HepG2 (cell line): ENCODE measurements around the gene TMEM129. TPM values are rescaled to one million over a fixed set of nuclear protein-coding genes. Genes with fewer than 3 reads are reported as not detected.

Experiments
- FOXO1 ChIP-seq: sonication (generic); formaldehyde crosslinking; IDR thresholded peaks from 2 replicates; pipeline ENCODE4 v1.4.0; 2020; ENCODE audit warnings: missing genetic modification reagents
- IKZF4 ChIP-seq: sonication (generic); formaldehyde crosslinking; IDR thresholded peaks from 2 replicates; pipeline ENCODE4 v1.5.1; 2020; ENCODE audit warnings: borderline replicate concordance, mild to moderate bottlenecking, low read depth, missing genetic modification reagents; ENCODE audit errors: not compliant biosample characterization
- KDM5A ChIP-seq: fragments of 200-600 bp; sonication (generic); IDR thresholded peaks from 2 replicates; pipeline ENCODE4 v1.7.0; 2018; ENCODE audit warnings: antibody characterized with exemption, mild to moderate bottlenecking, low read length, borderline replicate concordance
- MBD4 ChIP-seq: IDR thresholded peaks from 2 replicates; pipeline ENCODE4 v1.6.1; 2012; ENCODE audit warnings: low read length, inconsistent platforms, borderline replicate concordance
- MTA1 ChIP-seq: sonication (generic); formaldehyde crosslinking; IDR thresholded peaks from 2 replicates; pipeline ENCODE4 v1.4.0; 2020; ENCODE audit warnings: missing genetic modification reagents, mild to moderate bottlenecking, borderline replicate concordance
- PAX8 ChIP-seq: sonication (generic); formaldehyde crosslinking; IDR thresholded peaks from 2 replicates; pipeline ENCODE4 v1.8.0; 2022; ENCODE audit warnings: mild to moderate bottlenecking, missing genetic modification reagents, borderline replicate concordance
- RARG ChIP-seq: sonication (generic); formaldehyde crosslinking; IDR thresholded peaks from 2 replicates; pipeline ENCODE4 v1.4.0; 2020; ENCODE audit warnings: low read depth, mild to moderate bottlenecking, missing genetic modification reagents
- SIN3B ChIP-seq: fragments of 150-350 bp; IDR thresholded peaks from 2 replicates; pipeline ENCODE4 v1.6.1; 2014; ENCODE audit warnings: low read length
- SP5 ChIP-seq: IDR thresholded peaks from 2 replicates; pipeline ENCODE4 v1.6.1; 2016; ENCODE audit warnings: low read depth, borderline replicate concordance
- ZNF101 ChIP-seq: sonication (generic); formaldehyde crosslinking; IDR thresholded peaks from 2 replicates; pipeline ENCODE4 v1.4.0; 2020; ENCODE audit warnings: mild to moderate bottlenecking, low read depth, missing genetic modification reagents, borderline replicate concordance
- ZNF572 ChIP-seq: sonication (generic); formaldehyde crosslinking; IDR thresholded peaks from 2 replicates; pipeline ENCODE4 v1.5.1; 2020; ENCODE audit warnings: mild to moderate bottlenecking, missing genetic modification reagents
- ZNF720 ChIP-seq: sonication (generic); formaldehyde crosslinking; IDR thresholded peaks from 2 replicates; pipeline ENCODE4 v1.4.0; 2020; ENCODE audit warnings: missing genetic modification reagents
- polyA plus RNA-seq, 8 experiments: library from polyadenylated mRNA; depleted of rRNA in 3 of 8; stranded (reverse) in 7 of 8; unstranded in 1 of 8; fragments of >200 nt; fragmentation: Illumina TruSeq in 4 of 8; extraction: Trizol in 4 of 8; gene quantifications; 2 replicates each; pipeline versions ENCODE4 v1.2.1 to v1.2.3, GENCODE V29; 2011 to 2016; ENCODE audit warnings: low read depth in 4 of 8, missing spikeins in 1 of 8, mixed read lengths in 1 of 8; ENCODE audit not compliant: insufficient read depth in 1 of 8
- total RNA-seq, 5 experiments: library from RNA; depleted of rRNA; stranded (reverse); fragments of >200 nt; fragmentation: Illumina TruSeq; extraction: Trizol; gene quantifications; 2 replicates each; pipeline ENCODE4 v1.2.3, GENCODE V29; 2016; ENCODE audit warnings: low read depth in 1 of 5
- TF ChIP-seq, protein P1 (sequence below): sonication (generic); formaldehyde crosslinking; IDR thresholded peaks from 2 replicates; pipeline ENCODE4 v1.5.1; 2020; ENCODE audit warnings: mild to moderate bottlenecking, missing genetic modification reagents, borderline replicate concordance
- TF ChIP-seq, protein P2 (sequence below): sonication (generic); formaldehyde crosslinking; IDR thresholded peaks from one replicate; pipeline ENCODE4 v1.5.1; 2020; ENCODE audit warnings: mild to moderate bottlenecking, missing genetic modification reagents; ENCODE audit errors: not compliant biosample characterization
- TF ChIP-seq, protein P3 (sequence below): IDR thresholded peaks from 2 replicates; pipeline ENCODE4 v1.6.1; 2012; ENCODE audit warnings: low read depth, low read length, improper control_type of control experiment
- TF ChIP-seq, protein P4 (sequence below): sonication (generic); formaldehyde crosslinking; IDR thresholded peaks from 2 replicates; pipeline ENCODE4 v1.8.0; 2022; ENCODE audit warnings: missing genetic modification reagents, mild to moderate bottlenecking, inconsistent platforms, borderline replicate concordance

The TMEM129 gene
- total and polyA plus RNA-seq, 2 of the 13 experiments (the other 11 are each of a cell fraction or from before 2014, with no cell fraction given), result 19.0 to 25.8 TPM

DNA sequence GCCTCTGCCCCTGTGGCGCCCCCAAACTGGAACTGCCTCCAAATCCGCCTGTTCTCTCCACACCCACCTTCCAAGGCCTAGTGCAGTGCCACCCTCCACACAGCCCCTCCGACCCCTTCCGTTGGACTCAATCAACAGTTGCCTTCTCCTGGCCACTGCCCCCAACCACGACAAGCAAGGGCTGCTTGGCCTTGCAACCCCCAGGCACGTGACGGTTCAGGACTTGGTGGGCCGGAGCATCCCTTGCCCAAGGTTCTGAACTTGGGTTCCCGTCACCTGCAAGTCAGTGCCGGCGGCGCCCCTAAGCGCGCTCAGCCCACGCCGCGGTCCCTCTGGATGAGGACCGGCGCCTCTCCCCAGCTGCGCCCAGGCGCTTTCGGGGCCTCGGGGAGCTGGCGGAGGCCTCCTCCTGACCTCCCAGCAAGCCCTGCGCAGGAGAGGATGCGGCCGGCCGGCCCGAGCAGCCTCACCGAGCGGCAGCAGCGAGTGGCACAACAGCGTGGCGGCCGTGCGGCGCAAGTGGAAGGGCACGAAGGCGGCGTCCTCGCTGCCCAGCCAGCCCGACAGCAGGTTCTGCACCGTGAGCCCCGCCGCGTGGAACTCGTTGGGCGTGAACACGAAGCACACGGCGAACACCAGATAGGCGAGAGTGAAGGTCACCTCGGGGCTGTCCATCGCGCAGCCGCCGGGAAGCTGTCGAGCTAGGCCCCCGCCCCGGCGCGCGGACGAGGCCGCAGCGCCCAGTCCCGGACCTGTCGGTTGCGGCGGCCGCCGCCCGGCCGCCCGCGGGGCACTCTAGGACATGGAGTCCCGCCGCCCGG, 750 bp downstream of the TMEM129 start (continued):
- peak; percentile 46; the same call in 1 of the 2 replicates for TF ChIP-seq MTA1 (CRISPR knock-in tag)
- 0 out of 2 replicates have a peak, but pooled peaks have one; percentile 29 for TF ChIP-seq FOXO1 (CRISPR knock-in tag)
- no peak for TF ChIP-seq RARG (CRISPR knock-in tag)
- no peak; the same call in 1 of the 2 replicates for TF ChIP-seq KDM5A
- TF ChIP-seq IKZF4 (CRISPR knock-in tag), result no peak
- TF ChIP-seq, protein P1, sequence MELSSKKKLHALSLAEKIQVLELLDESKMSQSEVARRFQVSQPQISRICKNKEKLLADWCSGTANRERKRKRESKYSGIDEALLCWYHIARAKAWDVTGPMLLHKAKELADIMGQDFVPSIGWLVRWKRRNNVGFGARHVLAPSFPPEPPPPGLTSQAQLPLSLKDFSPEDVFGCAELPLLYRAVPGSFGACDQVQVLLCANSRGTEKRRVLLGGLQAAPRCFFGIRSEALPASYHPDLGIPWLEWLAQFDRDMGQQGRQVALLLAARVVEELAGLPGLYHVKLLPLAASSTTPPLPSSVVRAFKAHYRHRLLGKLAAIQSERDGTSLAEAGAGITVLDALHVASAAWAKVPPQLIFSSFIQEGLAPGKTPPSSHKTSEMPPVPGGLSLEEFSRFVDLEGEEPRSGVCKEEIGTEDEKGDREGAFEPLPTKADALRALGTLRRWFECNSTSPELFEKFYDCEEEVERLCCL (CRISPR knock-in tag), result no peak
- TF ChIP-seq MBD4, result no peak
- TF ChIP-seq, protein P2, sequence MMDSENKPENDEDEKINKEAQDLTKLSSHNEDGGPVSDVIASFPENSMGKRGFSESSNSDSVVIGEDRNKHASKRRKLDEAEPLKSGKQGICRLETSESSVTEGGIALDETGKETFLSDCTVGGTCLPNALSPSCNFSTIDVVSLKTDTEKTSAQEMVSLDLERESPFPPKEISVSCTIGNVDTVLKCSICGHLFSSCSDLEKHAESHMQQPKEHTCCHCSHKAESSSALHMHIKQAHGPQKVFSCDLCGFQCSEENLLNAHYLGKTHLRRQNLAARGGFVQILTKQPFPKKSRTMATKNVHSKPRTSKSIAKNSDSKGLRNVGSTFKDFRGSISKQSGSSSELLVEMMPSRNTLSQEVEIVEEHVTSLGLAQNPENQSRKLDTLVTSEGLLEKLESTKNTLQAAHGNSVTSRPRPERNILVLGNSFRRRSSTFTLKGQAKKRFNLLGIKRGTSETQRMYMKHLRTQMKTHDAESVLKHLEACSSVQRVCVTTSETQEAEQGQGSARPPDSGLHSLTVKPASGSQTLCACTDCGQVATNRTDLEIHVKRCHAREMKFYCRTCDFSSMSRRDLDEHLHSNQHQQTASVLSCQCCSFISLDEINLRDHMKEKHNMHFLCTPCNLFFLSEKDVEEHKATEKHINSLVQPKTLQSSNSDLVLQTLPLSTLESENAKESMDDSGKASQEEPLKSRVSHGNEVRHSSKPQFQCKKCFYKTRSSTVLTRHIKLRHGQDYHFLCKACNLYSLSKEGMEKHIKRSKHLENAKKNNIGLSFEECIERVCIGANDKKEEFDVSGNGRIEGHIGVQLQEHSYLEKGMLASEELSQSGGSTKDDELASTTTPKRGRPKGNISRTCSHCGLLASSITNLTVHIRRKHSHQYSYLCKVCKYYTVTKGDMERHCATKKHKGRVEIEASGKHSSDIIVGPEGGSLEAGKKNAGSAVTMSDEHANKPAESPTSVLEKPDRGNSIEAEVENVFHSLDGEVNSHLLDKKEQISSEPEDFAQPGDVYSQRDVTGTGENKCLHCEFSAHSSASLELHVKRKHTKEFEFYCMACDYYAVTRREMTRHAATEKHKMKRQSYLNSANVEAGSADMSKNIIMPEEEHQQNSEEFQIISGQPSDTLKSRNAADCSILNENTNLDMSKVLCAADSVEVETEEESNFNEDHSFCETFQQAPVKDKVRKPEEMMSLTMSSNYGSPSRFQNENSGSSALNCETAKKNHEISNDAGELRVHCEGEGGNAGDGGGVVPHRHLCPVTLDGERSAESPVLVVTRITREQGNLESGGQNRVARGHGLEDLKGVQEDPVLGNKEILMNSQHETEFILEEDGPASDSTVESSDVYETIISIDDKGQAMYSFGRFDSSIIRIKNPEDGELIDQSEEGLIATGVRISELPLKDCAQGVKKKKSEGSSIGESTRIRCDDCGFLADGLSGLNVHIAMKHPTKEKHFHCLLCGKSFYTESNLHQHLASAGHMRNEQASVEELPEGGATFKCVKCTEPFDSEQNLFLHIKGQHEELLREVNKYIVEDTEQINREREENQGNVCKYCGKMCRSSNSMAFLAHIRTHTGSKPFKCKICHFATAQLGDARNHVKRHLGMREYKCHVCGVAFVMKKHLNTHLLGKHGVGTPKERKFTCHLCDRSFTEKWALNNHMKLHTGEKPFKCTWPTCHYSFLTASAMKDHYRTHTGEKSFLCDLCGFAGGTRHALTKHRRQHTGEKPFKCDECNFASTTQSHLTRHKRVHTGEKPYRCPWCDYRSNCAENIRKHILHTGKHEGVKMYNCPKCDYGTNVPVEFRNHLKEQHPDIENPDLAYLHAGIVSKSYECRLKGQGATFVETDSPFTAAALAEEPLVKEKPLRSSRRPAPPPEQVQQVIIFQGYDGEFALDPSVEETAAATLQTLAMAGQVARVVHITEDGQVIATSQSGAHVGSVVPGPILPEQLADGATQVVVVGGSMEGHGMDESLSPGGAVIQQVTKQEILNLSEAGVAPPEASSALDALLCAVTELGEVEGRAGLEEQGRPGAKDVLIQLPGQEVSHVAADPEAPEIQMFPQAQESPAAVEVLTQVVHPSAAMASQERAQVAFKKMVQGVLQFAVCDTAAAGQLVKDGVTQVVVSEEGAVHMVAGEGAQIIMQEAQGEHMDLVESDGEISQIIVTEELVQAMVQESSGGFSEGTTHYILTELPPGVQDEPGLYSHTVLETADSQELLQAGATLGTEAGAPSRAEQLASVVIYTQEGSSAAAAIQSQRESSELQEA (CRISPR knock-in tag), result peak; percentile 66
- no peak for TF ChIP-seq SP5 (CRISPR knock-in tag)
- TF ChIP-seq ZNF101, result no peak
- no peak for TF ChIP-seq PAX8 (CRISPR knock-in tag)
- TF ChIP-seq ZNF572 (CRISPR knock-in tag), result peak; percentile 80; the same call in 1 of the 2 replicates
- TF ChIP-seq, protein P3, sequence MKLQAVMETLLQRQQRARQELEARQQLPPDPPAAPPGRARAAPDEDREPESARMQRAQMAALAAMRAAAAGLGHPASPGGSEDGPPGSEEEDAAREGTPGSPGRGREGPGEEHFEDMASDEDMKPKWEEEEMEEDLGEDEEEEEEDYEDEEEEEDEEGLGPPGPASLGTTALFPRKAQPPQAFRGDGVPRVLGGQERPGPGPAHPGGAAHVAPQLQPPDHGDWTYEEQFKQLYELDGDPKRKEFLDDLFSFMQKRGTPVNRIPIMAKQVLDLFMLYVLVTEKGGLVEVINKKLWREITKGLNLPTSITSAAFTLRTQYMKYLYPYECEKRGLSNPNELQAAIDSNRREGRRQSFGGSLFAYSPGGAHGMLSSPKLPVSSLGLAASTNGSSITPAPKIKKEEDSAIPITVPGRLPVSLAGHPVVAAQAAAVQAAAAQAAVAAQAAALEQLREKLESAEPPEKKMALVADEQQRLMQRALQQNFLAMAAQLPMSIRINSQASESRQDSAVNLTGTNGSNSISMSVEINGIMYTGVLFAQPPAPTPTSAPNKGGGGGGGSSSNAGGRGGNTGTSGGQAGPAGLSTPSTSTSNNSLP, result no peak
- no peak for TF ChIP-seq SIN3B
- TF ChIP-seq, protein P4, sequence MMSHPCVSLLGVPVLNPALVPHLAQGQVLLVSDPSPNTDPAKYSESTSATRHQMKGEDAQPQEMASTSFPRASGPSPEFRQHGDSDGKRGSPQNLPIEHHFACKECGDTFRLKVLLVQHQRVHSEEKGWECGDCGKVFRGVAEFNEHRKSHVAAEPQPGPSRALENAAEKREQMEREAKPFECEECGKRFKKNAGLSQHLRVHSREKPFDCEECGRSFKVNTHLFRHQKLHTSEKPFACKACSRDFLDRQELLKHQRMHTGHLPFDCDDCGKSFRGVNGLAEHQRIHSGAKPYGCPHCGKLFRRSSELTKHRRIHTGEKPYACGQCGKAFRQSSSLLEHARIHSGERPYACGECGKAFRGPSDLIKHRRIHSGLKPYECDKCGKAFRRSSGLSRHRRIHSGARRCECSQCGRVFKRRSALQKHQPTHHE, result no peak
- TF ChIP-seq ZNF720, result no peak
